ENCODE measurements around the gene KAT2A. TPM values are rescaled to one million over a fixed set of nuclear protein-coding genes. Genes with fewer than 3 reads are reported as not detected.

KAT2A gene
- total and polyA plus RNA-seq, 9 of the 15 experiments (the other 6 are each of a cell fraction or from before 2014, with no cell fraction given): 1.5 to 80.4 (median 31.9) TPM

- TF ChIP-seq USF2 (CRISPR knock-in tag; IDR thresholded peaks at IDR 0.05) (peak; percentile 64), USF1 (CRISPR knock-in tag; IDR thresholded peaks at IDR 0.05) (peak; percentile 89), ZKSCAN3 (CRISPR knock-in tag; IDR thresholded peaks at IDR 0.05) (no peak), HDAC1 (IDR thresholded peaks at IDR 0.05) (peak in 1 of 2 experiments; percentile 44; a peak in 1 of 4 replicates), ZNF511 (CRISPR knock-in tag; IDR thresholded peaks at IDR 0.05) (no peak), MXD1 (CRISPR knock-in tag; IDR thresholded peaks at IDR 0.05; ENCODE audit: borderline replicate concordance, poor library complexity, severe bottlenecking) (no peak), CEBPZ (IDR thresholded peaks at IDR 0.05; ENCODE audit: borderline replicate concordance, low read depth, low read length) (no peak), RAD51 (IDR thresholded peaks at IDR 0.05; ENCODE audit: borderline replicate concordance, low read depth) (peak; percentile 66), SIX5 (IDR thresholded peaks at IDR 0.05; ENCODE audit: borderline replicate concordance in 1 of 2, insufficient read depth in 1 of 2, low read depth in 1 of 2, low read length in 2 of 2) (no peak), MYBL2 (IDR thresholded peaks at IDR 0.05; ENCODE audit: low read depth) (no peak), MYBL2 (CRISPR knock-in tag; IDR thresholded peaks at IDR 0.05; ENCODE audit: borderline replicate concordance) (no peak), ZNF3 (CRISPR knock-in tag; IDR thresholded peaks at IDR 0.05) (no peak), JUND (IDR thresholded peaks at IDR 0.05; ENCODE audit: borderline replicate concordance, low read depth, low read length) (no peak), JUND (tag; IDR thresholded peaks at IDR 0.05; ENCODE audit: borderline replicate concordance, low read depth, low read length) (no peak), VEZF1 (CRISPR knock-in tag; IDR thresholded peaks at IDR 0.05) (peak; percentile 38; the same call in 1 of the 2 replicates), RAD21 (CRISPR knock-in tag; conservative IDR thresholded peaks at IDR 0.05 in 1 of 2, IDR thresholded peaks at IDR 0.05 in 1 of 2) (no peak), KDM5B (IDR thresholded peaks at IDR 0.05; ENCODE audit: insufficient replicate concordance, low read depth, low read length) (peak; percentile 28), MYC (IDR thresholded peaks at IDR 0.05; ENCODE audit: low read depth, low read length) (peak; percentile 73), MYC (CRISPR knock-in tag; IDR thresholded peaks at IDR 0.05; ENCODE audit: borderline replicate concordance, low read depth) (no peak)
Measured at GRCh38 chr17:42112552-42113176, 8.5 kb downstream of the KAT2A start, which contains the start of gene DHX58 (continued).
